HG02981 (cell line): ENCODE data around the gene RARA.
"Not testable (repeated sequence)": the region's sequence is repeated elsewhere in the genome, so short reads cannot be mapped to it uniquely, and the experiment has no call there.

ENCODE experiments used
- ATAC-seq: cut with Tn5 transposase; IDR thresholded peaks from one replicate; pipeline ENCODE4 v1.9.1; 2021; ENCODE audit warnings: mild to moderate bottlenecking, moderate library complexity; ENCODE audit not compliant: unreplicated experiment

The RARA gene

DNA sequence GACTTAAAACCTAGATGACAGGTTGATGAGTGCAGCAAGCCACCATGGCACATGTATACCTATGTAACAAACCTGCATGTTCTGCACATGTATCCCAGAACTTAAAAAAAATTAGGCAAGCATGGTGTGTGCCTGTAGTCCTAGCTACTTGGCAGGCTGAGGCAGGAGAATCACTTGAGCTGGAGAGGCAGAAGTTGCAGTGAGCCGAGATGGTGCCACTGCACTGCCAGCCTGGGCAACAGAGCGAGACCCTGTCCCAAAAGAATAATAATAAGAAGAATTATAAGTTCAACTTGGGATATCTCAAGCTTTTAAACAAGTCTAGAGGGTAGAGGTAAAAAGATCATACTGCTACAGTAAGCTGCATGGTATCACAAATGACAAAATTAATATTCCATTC lies 11.5 kb upstream of the RARA start:
- no peak for ATAC-seq

- no peak for ATAC-seq
Measured at GRCh38 chr17:40298726-40299125, 10.3 kb upstream of the RARA start.

DNA sequence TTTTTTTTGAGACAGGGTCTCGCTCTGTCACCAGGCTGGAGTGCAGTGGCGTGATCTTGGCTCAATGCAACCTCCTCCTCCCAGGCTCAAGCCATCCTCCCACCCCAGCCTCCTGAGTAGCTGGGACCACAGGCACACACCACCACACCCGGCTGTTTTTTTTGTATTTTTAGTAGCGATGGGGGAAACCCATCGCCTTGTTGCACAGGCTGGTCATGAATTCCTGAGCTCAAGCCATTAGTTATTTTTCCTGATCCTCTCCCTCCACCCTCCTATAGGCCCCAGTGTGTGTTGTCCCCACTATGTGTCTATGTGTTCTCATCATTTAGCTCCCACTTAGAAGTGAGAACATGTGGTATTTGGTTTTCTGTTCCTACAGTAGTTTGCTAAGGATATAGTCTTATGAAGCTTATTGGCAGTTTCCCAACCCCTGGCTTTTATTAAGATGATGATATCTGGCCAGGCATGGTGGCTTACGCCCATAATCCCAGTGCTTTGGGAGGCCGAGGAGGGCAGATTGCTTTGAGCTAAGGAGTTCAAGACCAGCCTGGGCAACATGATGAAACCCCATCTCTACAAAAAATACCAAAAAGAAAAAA lies 9.7 kb upstream of the RARA start:
- ATAC-seq: not testable (repeated sequence)

DNA sequence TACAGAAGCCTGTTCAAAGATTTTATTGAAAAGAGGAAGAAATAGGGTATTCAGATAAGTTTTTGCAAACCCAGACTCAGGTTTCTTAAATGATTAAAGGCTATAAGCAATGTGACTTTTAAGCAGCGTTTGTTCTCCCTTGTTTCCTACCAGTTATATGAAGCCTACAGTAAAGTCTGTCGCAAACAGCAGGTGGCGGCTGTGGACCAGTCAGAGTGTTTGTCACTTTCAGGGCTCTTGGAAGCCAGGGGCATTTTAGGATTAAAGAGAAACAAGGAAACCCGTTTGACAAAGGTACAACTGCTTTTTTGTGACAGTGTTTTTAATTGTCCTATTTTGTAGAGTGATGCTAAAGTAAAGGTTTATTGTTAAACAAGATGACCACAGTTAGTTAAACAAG lies 7.7 kb upstream of the RARA start:
- no peak for ATAC-seq

DNA sequence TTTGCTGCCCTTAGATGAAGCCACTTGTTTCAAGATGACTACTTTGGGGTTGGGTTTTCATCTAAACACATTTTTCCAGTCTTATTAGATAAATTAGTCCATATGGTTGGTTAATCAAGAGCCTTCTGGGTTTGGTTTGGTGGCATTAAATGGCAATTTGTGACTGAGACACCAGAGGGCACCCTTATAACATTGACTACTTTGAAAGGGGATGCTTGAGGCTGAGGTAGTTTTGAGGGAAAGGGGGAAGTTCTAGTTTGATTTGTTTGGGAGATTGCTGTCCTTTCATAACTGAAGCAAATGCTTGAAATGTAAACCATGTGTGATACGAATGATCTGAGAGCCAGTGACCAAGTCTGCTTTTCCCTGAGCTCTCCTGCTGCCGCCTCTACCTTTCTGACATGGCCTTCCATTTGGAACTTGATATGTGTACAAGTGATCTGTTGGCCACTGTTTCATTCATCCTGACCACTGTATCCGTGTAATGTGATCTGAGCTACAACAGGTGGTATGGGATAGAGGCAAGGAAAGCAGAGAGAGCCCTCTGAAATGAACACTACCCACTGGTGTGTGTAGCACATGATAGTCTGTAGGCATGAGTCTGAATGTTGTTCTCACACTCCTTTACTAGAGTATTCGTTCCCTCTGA lies 5.8 kb upstream of the RARA start:
- no peak for ATAC-seq

- no peak for ATAC-seq
Measured at GRCh38 chr17:40303708-40304551, 5.0 kb upstream of the RARA start.

GRCh38 chr17:40304552-40304863 lies 4.5 kb upstream of the RARA start:
- not testable (repeated sequence) for ATAC-seq

GRCh38 chr17:40304866-40305265 lies 4.1 kb upstream of the RARA start:
- not testable (repeated sequence) for ATAC-seq

DNA sequence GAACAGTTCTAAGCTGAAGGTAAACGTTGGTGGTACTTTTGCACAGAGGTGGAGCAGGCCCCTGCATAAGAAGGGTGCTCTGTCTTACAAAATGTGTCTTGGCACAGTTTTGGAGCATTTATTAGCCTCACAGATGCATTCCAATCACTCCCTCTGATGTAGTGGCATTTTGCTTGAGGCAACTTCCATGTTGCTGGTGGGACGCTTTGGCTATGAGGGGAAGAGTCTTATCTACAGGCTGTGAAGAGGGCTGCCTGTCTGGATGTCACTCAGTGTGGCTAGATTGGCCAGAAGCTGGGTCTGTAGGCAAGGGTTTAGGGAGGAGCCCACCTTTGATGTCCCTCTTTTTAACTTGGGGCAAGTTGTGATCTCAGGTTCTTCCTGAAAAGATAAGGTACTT lies 2.6 kb upstream of the RARA start:
- ATAC-seq: no peak

DNA sequence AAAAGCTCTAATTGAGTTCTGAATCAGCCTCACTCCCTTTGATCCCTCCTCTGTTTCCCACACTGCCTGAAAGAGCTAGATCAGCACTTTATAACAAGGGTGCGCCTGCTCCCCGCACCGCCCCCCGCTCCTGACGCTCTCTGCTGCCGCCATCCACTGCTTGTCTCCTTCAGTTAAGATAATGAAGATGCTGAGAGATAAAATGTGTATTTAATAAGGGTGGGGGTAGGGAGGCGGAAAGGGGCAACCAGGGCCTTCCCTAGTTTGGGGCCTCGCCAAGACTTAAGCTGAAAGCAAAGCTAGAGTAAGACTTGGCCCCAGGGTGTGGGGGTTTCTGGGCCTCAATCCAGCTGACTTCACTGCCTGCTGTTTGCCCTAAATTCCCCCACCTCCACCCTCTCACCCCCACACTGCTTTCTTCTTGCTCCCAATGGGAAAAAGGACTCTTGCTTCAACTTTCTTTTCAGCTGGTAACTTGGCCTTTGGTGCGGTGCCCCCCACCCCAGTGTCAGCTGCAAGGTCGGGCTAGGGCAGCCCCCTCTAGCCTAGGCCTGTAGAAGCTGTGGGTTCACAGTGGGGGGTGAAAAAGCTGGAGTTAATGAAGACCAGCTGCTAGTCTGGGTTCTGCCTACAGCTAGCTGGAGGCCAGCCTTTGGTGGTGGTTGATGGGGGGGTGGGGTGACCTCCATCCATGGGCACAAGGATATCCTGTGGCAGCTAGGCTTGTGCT lies 1.8 kb upstream of the RARA start:
- no peak for ATAC-seq

- ATAC-seq: no peak
Measured at GRCh38 chr17:40307740-40308239, 1.2 kb upstream of the RARA start.

GRCh38 chr17:40309949-40310510 lies 1.1 kb downstream of the RARA start:
- no peak for ATAC-seq

- ATAC-seq: no peak
Measured at GRCh38 chr17:40310882-40311391, 2.0 kb downstream of the RARA start.

DNA sequence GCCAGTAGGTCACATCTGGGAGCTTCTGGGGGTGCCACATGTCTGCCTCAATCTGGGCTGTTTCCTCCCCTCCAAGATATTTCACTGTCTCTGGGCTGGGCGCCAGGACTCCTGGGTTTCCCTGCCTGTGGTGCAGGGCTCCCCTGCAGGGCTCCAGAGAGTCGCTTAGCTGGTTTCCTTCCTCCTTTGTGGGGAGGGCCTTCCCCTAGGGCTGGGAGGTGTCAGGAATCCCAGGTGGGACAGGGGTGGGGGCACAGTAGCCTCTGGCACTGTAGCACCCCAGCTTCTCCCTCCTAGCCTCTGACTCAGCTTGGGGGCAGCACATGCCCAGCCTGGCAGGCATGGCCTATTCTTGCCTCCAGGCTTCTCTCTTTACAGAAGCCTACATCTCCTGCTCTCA lies 2.6 kb downstream of the RARA start:
- no peak for ATAC-seq

DNA sequence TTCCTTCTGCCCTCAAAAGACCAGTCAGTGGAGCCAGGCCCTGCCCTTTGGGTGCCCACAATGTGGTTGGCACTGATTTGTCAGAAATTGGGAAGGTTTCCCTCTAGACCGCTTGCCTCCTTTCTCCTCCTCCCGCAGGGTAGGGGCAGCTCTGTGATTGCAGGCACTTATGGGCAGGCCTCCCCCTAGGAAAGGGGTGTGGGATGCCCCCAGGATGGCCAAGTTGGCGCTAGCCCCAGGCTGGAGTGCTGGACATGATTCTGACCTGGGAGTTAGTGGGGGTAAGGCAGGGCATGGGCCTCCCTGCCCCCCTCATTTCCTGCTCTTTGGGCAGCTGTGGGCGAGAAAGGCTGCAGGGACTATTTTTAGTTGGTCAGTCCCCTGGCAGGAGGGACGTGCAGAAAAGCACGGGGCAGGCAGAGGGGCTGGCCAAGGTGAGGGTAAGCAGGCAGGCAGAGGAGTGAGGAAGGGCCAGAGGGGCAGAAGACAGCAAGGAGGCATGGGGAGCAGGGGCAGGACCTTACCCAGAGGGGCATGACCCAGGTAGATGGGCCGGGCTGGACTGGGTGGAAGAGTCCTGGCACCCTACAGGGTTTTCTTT lies 3.3 kb downstream of the RARA start:
- no peak for ATAC-seq

DNA sequence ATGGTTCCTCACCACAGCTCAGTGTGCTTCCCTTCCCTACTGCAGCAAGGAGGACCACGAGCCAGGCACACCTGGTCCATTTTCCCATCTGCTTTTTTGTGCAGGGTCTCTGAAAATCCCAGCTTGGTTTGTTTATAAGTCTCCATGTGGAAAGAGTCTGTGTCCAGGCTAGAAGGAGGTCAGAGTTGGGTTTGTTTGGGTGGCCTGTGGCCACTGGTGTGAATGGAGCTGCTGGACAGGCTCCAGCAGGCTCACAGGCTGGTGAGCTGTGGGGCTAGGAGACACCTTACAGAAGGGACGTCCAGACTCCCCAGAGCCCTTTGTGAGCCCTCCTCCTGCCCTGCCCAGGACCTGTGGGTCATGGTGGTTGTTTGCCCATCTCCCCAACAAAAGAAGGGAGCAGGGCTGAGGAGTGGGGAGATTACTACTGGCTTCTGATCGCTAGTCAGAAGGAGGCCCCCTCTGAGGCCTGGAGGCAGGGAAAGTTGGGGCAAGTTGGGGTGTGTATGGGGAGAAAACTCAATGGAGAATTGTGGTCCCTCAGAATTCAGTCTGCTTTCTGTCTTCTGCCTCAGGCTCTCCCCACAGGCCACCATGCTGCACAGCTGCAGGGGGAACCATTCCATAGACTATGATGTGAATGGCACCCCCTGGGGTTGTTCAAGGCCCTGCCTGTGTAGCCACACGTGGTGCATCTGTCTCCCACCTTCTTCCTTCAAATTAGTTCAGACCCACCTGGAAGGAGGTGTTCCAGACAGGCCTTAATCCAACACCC lies 4.1 kb downstream of the RARA start:
- no peak for ATAC-seq

GRCh38 chr17:40313668-40314583 lies 4.9 kb downstream of the RARA start:
- no peak for ATAC-seq

GRCh38 chr17:40314584-40314956 lies 5.6 kb downstream of the RARA start:
- ATAC-seq: no peak

DNA sequence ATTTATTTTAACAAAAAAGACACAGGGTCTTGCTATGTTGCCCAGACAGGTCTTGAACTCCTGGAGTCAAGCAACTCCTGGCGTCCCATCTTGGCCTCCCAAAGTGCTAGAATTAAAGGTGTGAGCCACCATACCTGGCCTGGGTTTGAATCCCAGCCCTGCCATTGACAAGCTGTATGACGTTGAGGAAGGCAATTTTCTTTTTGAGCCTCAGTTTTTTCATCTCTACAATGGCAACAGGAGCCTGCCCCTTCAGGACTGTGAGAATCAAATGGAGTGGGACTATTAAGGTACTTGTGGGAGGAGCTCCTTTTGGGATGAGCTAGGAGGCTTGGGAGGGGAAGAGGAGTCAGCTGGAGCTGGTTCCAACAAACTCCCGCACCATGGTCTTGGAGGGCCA lies 6.2 kb downstream of the RARA start:
- no peak for ATAC-seq
